A549 (cell line): ENCODE measurements around the gene APOL4.

Experiments
- CTCF ChIP-seq: fragments of >200 bp; sonication (Bioruptor Twin); formaldehyde crosslinking; IDR thresholded peaks from 3 replicates; pipeline ENCODE4 v1.5.1; 2016
- EHMT2 ChIP-seq: fragments of 200-600 bp; sonication (generic); IDR thresholded peaks from 2 replicates; pipeline ENCODE4 v1.6.1; 2016; ENCODE audit warnings: antibody characterized with exemption, low read depth, mild to moderate bottlenecking, moderate library complexity
- EP300 ChIP-seq, 2 experiments: fragments of >200 bp; sonication (Bioruptor Twin); formaldehyde crosslinking; IDR thresholded peaks; 2 replicates in 1 of 2; 3 replicates in 1 of 2; pipeline ENCODE4 v1.6.1; 2016 to 2017
- MAFK ChIP-seq: fragments of 450-650 bp; IDR thresholded peaks from 2 replicates; pipeline ENCODE4 v1.6.1; 2014; ENCODE audit not compliant: partially characterized antibody
- POLR2A ChIP-seq: IDR thresholded peaks from 2 replicates; pipeline ENCODE4 v1.6.1; 2012; ENCODE audit warnings: mild to moderate bottlenecking, low read length
- POLR2AphosphoS2 ChIP-seq: conservative IDR thresholded peaks from 2 replicates; pipeline ENCODE4 v1.6.1; 2012; ENCODE audit warnings: low read length, improper control_type of control experiment, inconsistent platforms
- SMC3 ChIP-seq: fragments of >200 bp; sonication (Bioruptor Twin); formaldehyde crosslinking; IDR thresholded peaks from 3 replicates; pipeline ENCODE4 v1.6.1; 2018; ENCODE audit warnings: inconsistent platforms

GRCh38 chr22:36151006-36151595 is 50.5 kb downstream of the APOL4 start:
- TF ChIP-seq CTCF: no peak
- no peak for TF ChIP-seq MAFK
- TF ChIP-seq POLR2A: no peak
- TF ChIP-seq SMC3: no peak
- no peak for TF ChIP-seq EHMT2
- TF ChIP-seq POLR2AphosphoS2: no peak
- TF ChIP-seq EP300 (IDR thresholded peaks at IDR 0.05): no peak
